DMS53 treated with DMSO at 0.1 percent for 48 hours (cell line): Measurements from ENCODE around the gene ZNF141.
"Not testable (repeated sequence)": the region's sequence is repeated elsewhere in the genome, so short reads cannot be mapped to it uniquely, and the experiment has no call there.

Experiments used
- DNase-seq: peaks from one replicate; lab custom pipeline; 2025; ENCODE audit not compliant: unreplicated experiment; lab: John Stamatoyannopoulos, UW

The ZNF141 gene

DNA sequence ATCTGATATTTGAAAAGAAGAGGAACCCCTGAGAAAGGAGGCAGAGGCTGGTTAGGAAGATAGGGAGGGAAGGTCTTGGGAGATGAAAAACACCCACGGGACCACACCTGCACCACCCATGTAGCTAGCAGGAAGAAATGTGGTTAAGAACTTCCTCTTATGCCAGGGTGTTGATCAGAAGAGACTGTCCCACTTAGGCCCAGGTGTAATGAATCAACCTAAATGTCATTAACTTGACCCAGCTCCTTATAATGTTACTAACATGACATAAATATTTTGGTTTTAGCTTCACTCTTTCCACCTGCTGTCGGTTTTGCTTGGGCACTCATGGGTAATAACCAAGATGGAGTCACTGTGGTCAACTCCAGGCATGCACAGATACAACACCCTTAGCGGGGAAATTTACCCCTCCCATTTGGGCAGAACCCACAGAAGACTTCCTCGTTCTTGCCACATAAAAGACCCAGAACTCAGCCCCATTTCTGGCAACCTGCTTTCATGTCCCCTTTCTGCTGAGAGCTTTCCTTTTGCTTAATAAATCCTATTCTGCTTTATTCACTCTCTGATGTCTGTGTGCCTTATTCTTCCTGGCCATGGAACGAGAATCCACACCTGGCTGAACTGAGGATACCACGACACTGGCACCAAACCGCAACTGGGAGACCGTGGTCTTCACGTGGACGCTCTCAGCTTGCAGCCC lies 46.8 kb downstream of the ZNF141 start:
- DNase-seq: no peak

DNA sequence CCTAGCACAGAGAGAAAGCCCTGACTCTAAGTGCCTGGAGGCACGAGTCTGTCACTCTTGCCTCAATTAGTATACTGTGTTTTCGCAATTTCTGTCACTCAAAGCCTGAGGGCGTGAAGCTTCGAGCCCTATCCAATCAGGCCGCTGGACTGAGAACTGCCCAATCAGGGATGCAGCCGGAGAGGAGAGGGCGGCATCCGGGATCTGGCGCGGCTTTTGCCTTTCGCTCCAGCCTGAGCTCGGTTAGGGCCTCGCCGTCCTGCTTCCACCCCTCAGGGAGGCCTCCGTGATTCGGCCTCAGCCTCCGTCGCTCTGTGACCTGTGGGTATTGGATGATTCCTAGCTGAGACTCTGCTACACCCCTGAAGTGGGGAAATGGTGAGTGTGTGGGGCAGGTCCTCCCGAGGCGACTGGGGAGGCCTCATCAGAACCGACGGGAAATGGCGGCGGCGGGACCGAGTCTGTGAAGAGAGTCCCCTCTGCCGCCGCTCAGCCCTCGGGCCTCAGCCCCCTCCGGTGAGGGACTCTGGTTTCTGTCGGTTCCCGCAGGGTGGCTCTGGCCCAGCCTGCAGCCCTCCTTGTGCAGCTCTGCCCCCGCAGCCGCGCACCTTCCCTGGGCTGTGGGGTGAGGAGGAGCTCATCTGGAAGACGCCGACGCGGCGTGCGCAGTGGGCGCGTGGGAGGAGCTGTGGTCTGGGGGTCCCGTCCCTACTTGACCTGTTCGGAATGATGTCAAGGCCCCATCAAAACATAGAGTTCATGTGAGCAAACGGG lies 48.5 kb downstream of the ZNF141 start:
- DNase-seq: no peak

DNA sequence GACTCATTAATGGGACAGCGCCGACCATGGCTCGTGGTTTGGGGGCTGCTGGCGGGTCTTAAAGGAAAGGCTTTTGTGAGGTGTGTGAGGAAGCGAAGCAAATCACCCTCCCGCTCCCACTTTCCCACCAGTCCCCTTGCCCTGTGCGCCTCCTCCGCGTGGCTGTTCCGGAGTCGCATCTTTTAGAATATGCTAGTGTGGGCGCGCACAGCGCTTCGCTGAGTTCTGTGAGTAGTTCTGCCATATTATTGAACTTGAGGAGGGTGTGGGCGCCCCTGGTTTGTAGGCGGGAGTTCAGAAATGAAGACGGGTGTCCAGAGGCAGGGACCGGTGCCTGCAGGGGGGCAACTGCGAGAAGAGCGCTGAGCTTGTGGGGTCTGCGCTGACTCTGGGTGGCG lies 49.1 kb downstream of the ZNF141 start:
- no peak for DNase-seq

DNA sequence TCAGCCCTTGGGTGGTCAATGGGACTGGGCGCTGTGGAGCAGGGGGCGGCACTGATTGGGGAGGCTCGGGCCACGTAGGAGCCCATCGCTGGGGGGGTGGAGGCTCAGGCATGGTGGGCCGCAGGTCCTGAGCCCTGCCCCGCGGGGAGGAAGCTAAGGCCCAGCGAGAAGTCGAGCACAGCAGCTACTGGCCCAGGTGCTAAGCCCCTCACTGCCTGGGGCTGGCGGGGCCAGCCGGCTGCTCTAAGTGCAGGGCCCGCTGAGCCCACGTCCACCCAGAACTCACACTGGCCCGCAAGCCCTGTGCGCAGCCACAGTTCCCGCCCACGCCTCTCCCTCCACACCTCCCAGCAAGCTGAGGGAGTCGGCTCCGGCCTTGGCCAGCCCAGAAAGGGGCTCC lies 66.4 kb downstream of the ZNF141 start:
- DNase-seq: no peak

DNA sequence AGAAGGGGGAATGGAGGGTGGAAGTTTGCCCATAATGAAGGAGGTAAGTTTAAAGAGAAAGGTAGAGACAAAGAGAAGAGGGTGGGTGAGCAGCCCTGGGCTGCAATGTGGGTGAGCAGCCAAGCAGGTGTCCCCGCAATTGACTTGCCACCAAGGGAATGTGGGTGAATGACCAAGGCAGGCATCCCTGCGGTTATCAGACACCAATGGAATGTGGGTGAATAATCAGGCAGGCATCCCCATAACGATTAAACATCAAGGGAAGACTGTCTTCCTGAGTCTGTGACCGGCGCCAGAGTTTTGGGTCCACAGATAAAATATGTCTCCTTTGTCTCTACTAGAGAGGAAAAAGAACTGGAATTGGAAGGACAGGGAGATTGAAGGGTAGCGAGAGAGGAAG lies 70.7 kb downstream of the ZNF141 start:
- not testable (repeated sequence) for DNase-seq

DNA sequence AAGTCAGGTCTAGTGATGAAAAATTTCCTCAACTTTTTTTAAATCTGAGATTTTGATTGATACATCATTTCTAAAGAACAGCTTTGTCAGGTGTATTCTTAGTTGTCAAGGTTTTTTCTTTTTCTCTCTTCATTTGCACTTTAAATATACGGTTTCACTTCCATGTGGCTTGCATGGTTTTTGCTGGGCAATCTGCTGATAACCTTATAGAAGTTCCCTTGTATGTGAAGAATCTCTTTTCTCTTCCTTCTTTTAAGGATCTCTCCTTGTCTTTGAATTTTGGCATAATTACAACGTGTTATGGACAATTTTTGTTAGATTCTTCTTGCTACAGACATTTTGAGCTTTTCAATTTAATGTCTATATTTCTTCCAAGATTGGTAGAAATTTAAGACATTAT lies 85.0 kb downstream of the ZNF141 start:
- no peak for DNase-seq
